ENCODE data around the gene RPL10. TPM values are rescaled to one million over a fixed set of nuclear protein-coding genes. Genes with fewer than 3 reads are reported as not detected.
"Not testable (repeated sequence)": the region's sequence is repeated elsewhere in the genome, so short reads cannot be mapped to it uniquely, and the experiment has no call there.

Gene RPL10
- total RNA-seq, 2 experiments from 2014 or later: 3,331 to 3,466 TPM

DNA sequence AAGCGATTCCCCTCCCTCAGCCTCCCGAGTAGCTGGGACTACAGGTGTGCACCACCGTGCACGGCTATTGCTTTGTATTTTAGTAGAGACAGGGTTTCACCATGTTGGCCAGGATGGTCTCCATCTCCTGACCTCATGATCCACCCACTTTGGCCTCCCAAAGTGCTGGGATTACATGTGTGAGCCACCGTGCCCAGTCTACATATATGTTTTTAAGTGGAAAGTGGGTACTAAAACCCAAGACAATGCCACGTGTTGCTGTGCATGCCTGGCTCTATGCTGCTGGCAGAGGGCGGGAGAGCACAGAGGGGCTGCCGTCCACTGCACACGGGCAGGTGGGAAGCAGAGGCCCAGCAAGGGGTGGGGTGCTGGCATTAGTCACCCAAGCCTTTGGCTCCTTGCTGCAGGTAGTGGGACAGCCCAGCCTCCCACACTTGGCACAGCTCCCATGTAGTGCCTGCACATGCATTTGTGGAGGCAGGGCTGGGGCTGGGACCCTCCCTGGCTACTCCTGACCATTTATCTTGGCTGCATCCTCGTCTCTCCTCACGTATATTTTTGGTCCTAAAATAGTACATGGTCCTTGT, 15.6 kb upstream of the RPL10 start:
- Mint-ChIP-seq H3K27ac (no peak overlapping the region), H3K27me3 (ENCODE audit: low read depth) (no peaks in the 10 kb centered on the region), H3K4me3 (no peak overlapping the region), H3K4me1 (ENCODE audit: low read depth) (peaks cover 9% of the 10 kb centered on the region), H3K9me3 (no peaks in the 10 kb centered on the region), H3K36me3 (ENCODE audit: low read depth) (peaks cover 6% of the 10 kb centered on the region)
- intact Hi-C loops (cut with micrococcal nuclease): no loop called here
- CTCF ChIA-PET: interaction anchor here (0.6 to 1.7 kb wide), 2 partner anchors 9 to 20 kb away, joined by 3 to 11 read pairs; partner anchors contain the start of gene FLNA
- DNase-seq: no peak

DNA sequence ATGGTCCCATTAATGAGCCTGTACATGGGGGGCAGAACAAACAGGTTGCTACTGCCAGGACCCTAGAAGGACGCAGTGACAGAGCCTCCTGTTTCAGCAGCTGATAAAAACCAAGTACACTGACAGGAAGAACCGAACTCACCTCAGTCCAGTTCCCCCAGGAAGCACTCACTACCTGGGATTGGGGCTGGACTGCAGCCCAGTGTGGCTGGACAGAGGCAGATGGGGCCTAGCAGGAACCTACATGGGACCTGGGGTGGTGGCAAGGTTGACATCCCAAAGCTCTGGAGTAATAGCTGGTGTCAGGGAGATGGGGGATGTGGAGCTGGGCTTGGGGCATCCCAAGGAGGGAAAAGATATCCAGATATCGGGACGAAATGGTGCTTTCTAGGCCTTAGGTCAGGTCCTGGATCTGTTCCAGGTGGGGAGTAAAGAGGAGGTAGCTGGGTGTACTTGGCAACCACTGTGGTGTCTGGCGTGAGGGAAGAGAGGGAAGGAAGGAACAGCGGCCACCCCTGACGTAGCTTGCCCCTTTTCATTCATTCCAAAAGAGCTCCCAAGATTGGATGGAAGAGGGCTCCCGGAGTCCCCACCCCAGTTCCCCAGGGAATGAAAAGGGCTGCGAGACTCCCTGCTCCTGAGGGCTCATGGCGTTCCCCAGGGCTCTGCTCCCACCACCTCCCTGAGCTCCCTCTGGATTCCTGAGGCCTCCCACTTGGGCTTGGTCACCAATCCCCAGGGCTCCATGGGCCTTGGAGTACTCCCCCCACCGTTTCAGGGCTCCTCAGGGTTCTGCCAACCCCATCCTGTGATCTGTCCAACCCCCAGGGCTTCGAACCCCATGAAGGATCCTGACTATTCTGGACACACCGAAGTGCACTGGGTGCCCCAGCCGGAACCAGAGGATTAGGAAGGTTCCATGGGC, 14.6 kb upstream of the RPL10 start:
- Mint-ChIP-seq H3K27me3 (ENCODE audit: low read depth) (no peaks in the 10 kb centered on the region), H3K4me1 (ENCODE audit: low read depth) (peaks cover 9% of the 10 kb centered on the region), H3K9me3 (no peaks in the 10 kb centered on the region), H3K4me3 (no peak overlapping the region), H3K36me3 (ENCODE audit: low read depth) (peaks cover 6% of the 10 kb centered on the region), H3K27ac (no peak overlapping the region)
- DNase-seq: no peak
- intact Hi-C loops (cut with micrococcal nuclease): no loop called here
- CTCF ChIA-PET: interaction anchor here (0.7 to 1.7 kb wide), 2 partner anchors 10 to 94 kb away, joined by 3 to 11 read pairs; partner anchors contain the start of gene FLNA

DNA sequence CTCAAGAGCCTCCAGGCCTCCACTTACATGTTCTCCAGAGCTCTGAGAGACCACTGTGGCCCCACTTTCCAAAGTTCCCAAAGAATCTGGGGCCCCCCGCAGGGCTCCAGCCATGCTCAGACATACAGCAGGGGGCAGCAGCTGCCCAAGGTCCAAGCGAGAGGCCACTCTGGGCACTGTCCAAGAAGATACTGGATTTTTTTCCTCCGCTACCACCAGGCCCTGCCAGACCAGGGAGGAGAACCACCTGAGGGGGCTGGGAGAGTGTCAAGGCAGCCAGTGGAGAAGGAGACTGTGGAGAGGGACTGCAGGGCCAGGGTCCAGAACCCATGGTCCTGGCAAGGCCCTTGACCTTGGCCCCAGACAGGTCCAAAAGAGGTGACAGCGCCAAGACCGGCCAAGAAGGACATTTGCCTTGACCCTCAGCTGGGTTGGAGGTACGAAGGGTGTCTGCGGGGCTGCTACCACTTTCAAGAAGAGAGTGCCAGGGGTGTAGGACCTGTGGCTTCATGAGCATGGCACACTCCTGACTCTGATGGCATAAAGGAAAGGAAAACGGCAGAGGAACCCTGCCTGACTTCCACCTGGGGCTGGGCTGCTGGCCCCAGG, 13.8 kb upstream of the RPL10 start:
- no peaks in the 10 kb centered on the region for H3K9me3 Mint-ChIP-seq
- no peaks in the 10 kb centered on the region for H3K27me3 Mint-ChIP-seq (ENCODE audit: low read depth)
- CTCF ChIA-PET: interaction anchor here (0.7 to 1.7 kb wide), 2 partner anchors 11 to 93 kb away, joined by 3 to 11 read pairs; partner anchors contain the start of gene FLNA
- no peak for DNase-seq
- no peak overlapping the region for H3K4me3 Mint-ChIP-seq
- H3K4me1 Mint-ChIP-seq (ENCODE audit: low read depth): peaks cover 9% of the 10 kb centered on the region
- H3K27ac Mint-ChIP-seq: no peak overlapping the region
- intact Hi-C loops (cut with micrococcal nuclease): no loop called here
- peaks cover 6% of the 10 kb centered on the region for H3K36me3 Mint-ChIP-seq (ENCODE audit: low read depth)

DNA sequence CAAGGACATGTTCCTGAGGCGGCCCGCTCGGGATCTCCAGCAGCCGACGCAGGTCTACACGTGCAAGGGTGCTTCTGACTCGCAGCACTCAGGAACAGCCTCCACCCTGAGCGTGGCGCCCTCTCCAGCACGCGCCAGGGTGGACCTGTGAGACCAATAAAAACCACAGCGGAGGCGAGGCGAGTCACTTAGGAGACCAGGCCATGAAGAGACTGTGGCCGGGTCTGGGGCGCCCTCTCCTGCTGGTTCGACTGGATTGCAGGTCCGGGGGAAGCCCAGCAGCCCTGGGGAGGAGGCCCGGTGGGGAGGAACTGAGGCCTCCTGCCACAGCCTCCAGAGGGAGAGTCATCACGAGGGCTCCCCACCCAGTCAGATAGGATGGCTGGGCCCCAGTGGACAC, 10.1 kb upstream of the RPL10 start:
- H3K36me3 Mint-ChIP-seq (ENCODE audit: low read depth); H3K27me3 Mint-ChIP-seq (ENCODE audit: low read depth); H3K9me3 Mint-ChIP-seq; H3K4me1 Mint-ChIP-seq (ENCODE audit: low read depth); DNase-seq; CTCF ChIA-PET; H3K27ac Mint-ChIP-seq; H3K4me3 Mint-ChIP-seq; intact Hi-C loops (cut with micrococcal nuclease): not testable (repeated sequence)

DNA sequence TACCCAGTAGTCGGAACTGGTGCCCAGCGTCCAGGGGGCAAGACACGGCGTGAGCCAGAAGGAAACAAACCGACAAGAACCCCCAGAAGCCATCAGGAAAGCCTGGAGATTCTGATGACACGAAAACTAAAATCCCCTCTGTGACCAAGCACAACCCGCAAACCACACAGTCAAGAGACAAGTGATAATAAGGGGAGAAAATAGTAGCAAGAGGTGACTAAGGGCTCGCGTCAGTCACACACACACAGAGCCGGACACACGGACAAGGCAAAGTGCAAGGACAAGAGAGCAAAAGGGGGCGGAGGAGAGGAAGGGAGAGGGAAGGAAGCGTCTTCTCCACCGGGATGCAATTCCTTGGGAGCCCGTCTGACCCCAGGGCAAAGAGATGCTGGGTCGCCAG, 9.5 kb upstream of the RPL10 start:
- not testable (repeated sequence) for H3K4me3 Mint-ChIP-seq

DNA sequence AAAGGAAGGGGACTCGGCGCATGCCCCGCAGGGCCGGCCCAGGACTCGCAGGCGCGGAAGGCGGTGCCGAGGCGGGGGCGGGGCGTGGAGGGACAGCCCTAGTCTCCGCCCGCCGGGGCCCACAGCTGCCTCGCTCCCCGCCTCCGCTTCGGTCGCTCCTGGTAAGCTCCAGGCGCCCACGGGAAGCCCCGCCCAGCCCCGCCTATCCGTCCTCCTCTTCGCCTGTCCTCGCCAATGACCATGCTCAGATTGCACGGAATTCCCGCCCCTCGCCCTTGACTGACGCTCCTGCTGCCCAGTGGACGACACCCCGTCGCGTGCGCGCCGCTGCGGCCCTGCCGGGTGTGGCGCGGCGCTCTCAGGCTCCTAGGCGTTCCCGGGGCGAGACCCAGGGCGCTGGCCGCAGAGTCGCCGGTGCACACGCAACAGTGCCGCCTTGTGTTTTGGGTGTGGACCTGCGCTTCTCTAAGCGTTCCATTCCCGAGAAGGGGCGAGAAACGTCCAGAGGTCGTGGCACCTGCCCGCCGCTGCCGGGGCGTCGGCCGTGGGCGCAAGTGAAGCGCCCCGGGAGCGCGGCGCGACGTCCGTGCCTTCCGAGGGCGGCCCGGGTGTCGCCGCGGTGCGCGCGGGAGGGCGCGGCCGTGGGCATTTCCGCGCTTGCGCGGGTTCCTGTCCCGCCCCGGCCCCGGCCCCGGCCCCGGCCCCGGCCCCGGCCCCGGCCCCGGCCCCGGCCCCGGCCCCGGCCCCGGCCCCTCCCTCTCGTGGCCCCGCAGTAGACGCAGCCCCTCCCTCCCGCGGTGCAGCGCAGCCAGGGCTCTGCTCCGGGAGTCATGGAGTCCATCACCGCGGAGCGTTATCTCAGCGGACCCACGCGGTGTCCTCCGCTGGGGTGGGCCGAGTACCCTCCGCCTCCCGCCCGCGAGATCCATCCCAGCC, 8.1 kb upstream of the RPL10 start:
- intact Hi-C loops (cut with micrococcal nuclease); H3K9me3 Mint-ChIP-seq; H3K36me3 Mint-ChIP-seq (ENCODE audit: low read depth); H3K4me3 Mint-ChIP-seq; H3K27ac Mint-ChIP-seq; CTCF ChIA-PET; H3K27me3 Mint-ChIP-seq (ENCODE audit: low read depth); H3K4me1 Mint-ChIP-seq (ENCODE audit: low read depth); DNase-seq: not testable (repeated sequence)

More for the DNA sequence above, 9.5 kb upstream of the RPL10 start:
- H3K36me3 Mint-ChIP-seq (ENCODE audit: low read depth); CTCF ChIA-PET; H3K27me3 Mint-ChIP-seq (ENCODE audit: low read depth); H3K27ac Mint-ChIP-seq; H3K4me1 Mint-ChIP-seq (ENCODE audit: low read depth); DNase-seq; intact Hi-C loops (cut with micrococcal nuclease); H3K9me3 Mint-ChIP-seq: not testable (repeated sequence)

DNA sequence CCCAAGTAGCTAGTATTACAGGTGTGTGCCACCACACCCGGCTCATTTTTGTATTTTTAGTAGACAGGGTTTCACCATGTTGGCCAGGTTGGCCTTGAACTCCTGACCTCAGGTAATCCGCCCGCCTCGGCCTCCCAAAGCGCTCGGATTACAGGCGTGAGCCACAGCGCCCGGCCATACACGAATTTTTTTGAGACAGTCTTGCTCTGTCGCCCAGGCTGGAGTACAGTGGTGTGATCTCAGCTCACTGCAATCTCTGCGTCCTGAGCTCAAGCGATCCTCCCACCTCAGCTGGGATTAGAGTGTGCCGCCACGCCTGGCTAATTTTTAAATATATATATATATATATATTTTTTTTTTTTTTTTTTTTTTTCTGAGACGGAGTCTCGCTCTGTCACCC, 1.8 kb upstream of the RPL10 start:
- H3K27me3 Mint-ChIP-seq (ENCODE audit: low read depth); DNase-seq; CTCF ChIA-PET; H3K9me3 Mint-ChIP-seq; H3K4me3 Mint-ChIP-seq: not testable (repeated sequence)
- peak overlapping the region; percentile 100 for H3K27ac Mint-ChIP-seq
- H3K36me3 Mint-ChIP-seq (ENCODE audit: low read depth): peaks cover 26% of the 10 kb centered on the region
- H3K4me1 Mint-ChIP-seq (ENCODE audit: low read depth): peaks cover 11% of the 10 kb centered on the region
- intact Hi-C loops (cut with micrococcal nuclease): loop anchor here (5.0 kb wide), 5 partner anchors 46 to 469 kb away; partner anchors contain the start of genes ARHGAP4, FAM50A, LAGE3 and MECP2

DNA sequence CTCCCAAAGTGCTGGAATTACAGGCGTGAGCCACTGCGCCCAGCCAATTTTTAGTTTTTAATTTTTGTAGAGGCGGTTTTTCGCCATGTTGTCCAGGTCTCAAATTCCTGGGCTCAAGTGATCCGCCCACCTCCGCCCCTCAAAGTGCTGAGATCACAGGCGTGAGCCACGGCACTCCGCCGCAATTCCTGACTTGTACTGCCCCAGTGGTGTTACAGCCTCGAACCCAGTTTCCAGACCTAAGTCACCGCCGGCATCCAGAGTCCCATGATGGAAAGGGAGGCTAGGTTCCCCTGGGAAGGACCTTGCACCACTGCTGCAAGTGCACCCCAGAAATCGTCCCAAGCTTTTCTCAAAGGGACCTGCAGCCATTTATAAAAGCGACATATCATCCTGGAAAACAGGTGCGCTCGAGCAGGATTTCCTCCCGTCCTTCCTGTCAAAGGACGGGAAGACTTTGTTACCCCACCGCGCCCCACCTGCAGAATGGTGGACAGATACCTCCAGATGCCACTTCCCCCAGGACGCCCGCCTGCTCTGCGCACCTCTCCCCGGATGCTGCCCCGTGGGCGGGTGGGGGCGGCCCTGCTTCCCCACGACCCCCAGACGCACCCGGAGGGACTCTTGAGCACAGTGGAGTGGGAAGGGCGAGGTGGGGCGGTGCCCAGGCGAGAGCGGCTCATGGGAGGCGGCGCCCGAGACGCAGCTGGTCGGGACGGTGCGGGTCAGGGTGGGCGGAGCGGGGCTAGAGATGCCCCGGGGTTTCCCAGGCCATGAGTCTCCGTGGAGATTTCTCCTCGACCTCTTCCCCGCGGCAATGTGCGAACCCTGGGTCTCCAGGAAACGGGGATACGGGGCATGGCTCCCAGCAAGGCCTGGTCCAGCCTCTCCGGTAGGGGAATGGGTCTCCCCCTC, 947 bp upstream of the RPL10 start:
- Mint-ChIP-seq H3K27ac (peak overlapping the region; percentile 100), H3K9me3 (no peaks in the 10 kb centered on the region)
- intact Hi-C loops (cut with micrococcal nuclease): loop anchor here (5.0 kb wide), 5 partner anchors 45 to 470 kb away; partner anchors contain the start of genes ARHGAP4, FAM50A, LAGE3 and MECP2

DNA sequence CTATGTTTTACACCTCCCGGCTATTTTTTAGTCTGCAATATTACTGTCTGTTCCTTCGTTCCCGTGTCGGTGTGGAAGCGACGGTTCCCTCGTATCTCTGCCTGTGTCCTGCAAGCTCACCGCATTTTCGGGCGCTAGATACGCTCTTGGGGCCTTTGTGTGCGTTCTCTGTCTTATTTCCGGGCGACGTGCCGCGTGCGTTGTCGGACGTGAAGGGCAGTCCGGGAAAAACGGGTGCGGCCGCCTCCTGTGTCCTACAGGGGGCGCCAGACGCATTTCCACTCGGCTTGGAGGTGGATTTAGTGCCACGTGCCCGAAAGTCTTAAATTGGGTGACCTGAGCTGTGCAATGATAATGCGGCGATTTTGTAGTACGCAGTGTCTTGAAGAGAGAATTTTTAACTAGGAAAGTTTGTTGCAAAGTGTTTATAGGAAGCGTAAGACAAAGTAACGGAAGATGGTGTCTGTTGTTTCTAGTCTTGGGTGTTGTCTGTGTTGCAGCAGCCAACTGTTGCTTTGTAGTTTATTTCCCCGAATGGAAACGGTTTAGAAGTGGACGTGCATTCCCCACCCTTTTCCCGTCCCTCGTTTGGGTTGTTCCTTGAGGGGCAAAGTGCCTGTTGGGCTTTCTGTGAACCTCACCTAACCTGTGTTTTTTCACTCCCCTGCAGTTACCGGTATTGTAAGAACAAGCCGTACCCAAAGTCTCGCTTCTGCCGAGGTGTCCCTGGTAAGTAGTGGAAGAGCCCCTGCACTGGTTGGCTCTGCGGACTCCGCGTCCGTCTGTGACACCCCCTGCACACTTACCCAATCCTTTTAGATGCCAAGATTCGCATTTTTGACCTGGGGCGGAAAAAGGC, 720 bp downstream of the RPL10 start:
- H3K36me3 Mint-ChIP-seq (ENCODE audit: low read depth): peaks cover 26% of the 10 kb centered on the region
- CTCF ChIA-PET: interaction anchor here (0.6 to 2.8 kb wide), 5 partner anchors 11 to 135 kb away, joined by 4 to 17 read pairs (median 7); partner anchors contain the start of genes ATP6AP1, DNASE1L1 and SLC10A3
- intact Hi-C loops (cut with micrococcal nuclease): loop anchor here (1.0 to 5.0 kb wide), 9 partner anchors 12 to 472 kb away; partner anchors contain the start of genes ARHGAP4, ATP6AP1, FAM50A and LAGE3

More for the DNA sequence above, 947 bp upstream of the RPL10 start:
- peak; percentile 57 for DNase-seq
- Mint-ChIP-seq H3K27me3 (ENCODE audit: low read depth) (no peaks in the 10 kb centered on the region), H3K4me3 (peak overlapping the region; percentile 94), H3K36me3 (ENCODE audit: low read depth) (peaks cover 26% of the 10 kb centered on the region), H3K4me1 (ENCODE audit: low read depth) (peaks cover 11% of the 10 kb centered on the region)
- CTCF ChIA-PET: interaction anchor here (1.8 to 2.8 kb wide), 2 partner anchors 13 to 137 kb away, joined by 5 to 17 read pairs; partner anchors contain the start of gene DNASE1L1

More for the DNA sequence above, 720 bp downstream of the RPL10 start:
- Mint-ChIP-seq H3K9me3 (no peaks in the 10 kb centered on the region), H3K4me3 (peak overlapping the region; percentile 94), H3K27ac (peak overlapping the region; percentile 100), H3K27me3 (ENCODE audit: low read depth) (no peaks in the 10 kb centered on the region), H3K4me1 (ENCODE audit: low read depth) (peaks cover 11% of the 10 kb centered on the region)
- DNase-seq: peak; percentile 90

Data from activated naive CD4-positive, alpha-beta T cell treated with anti-CD3 and anti-CD28 coated beads for 36 hours (primary cell).